Right lobe of liver (tissue), 6 donors: ENCODE data around the gene TGFBR3L. TPM values are rescaled to one million over a fixed set of nuclear protein-coding genes. Genes with fewer than 3 reads are reported as not detected.
A peak's percentile ranks its signal among the peaks of the same experiment; 100 is the strongest.

Source experiments
- ATAC-seq, 4 donors: fragments of 200-7000 bp; cut with Tn5 transposase; one replicate each; pipeline ENCODE4 v1.9.1; 2020; ENCODE audit warnings: mild to moderate bottlenecking in 4 of 4, moderate library complexity in 4 of 4
- DNase-seq, 3 donors: peaks; one replicate each; pipeline ENCODE4 v3.0.0-alpha.2; 2020
- H3K27ac ChIP-seq, 3 donors: fragments of 200-600 bp; one replicate each; pipeline ENCODE4 v1.8.0; 2022
- H3K27me3 ChIP-seq, 2 donors: fragments of 200-600 bp; one replicate each; pipeline ENCODE4 v1.8.0; 2022
- H3K36me3 ChIP-seq, 4 donors: fragments of 200-600 bp; sonication (generic) in 1 of 4; one replicate each; pipeline versions ENCODE4 v1.5.1 to v1.8.0; 2017 to 2022; ENCODE audit warnings: control low read depth in 1 of 4
- H3K4me1 ChIP-seq, 4 donors: fragments of 200-600 bp; sonication (generic) in 1 of 4; one replicate each; pipeline versions ENCODE4 v1.5.1 to v1.8.0; 2017 to 2022; ENCODE audit warnings: control low read depth in 1 of 4
- H3K4me3 ChIP-seq, 3 donors: fragments of 200-600 bp; one replicate each; pipeline ENCODE4 v1.8.0; 2022
- H3K9me3 ChIP-seq, 4 donors: fragments of 200-600 bp; sonication (generic) in 1 of 4; one replicate each; pipeline versions ENCODE4 v1.5.1 to v1.8.0; 2017 to 2022; ENCODE audit warnings: control low read depth in 1 of 4
- CTCF ChIP-seq, 4 donors: fragments of 200-600 bp in 3 of 4; fragments of 450-650 bp in 1 of 4; IDR thresholded peaks; one replicate each; pipeline versions ENCODE4 v1.5.1 to v1.8.0; 2016 to 2022; ENCODE audit warnings: antibody characterized with exemption in 4 of 4, mild to moderate bottlenecking in 2 of 4
- POLR2A ChIP-seq: fragments of 450-650 bp; IDR thresholded peaks from one replicate; pipeline ENCODE4 v1.6.1; 2017; ENCODE audit warnings: antibody characterized with exemption, mild to moderate bottlenecking
- WGBS: methylation state at CpG from one replicate; pipeline ENCODE4 v1.1.6; 2018; ENCODE audit warnings: low coverage, low lambda C conversion rate; ENCODE audit not compliant: insufficient coverage; ENCODE audit errors: missing lambda C conversion rate; 5-methylcytosine and 5-hydroxymethylcytosine counted together
- intact Hi-C, 2 donors: fragments of 100-400 bp; cut with DNase I; formaldehyde crosslinking; loops; one replicate each; pipeline versions ENCODE4 v1.11.2 to v1.14.1; 2022
- total RNA-seq, 6 experiments: library from RNA; depleted of rRNA in 2 of 6; stranded (reverse); fragments of >200 nt in 2 of 6; fragmentation: NEBNext Ultra II Directional in 3 of 6; extraction: Animal tissue kit (Norgen Biotek cat#: 25700) in 3 of 6; gene quantifications; one replicate each; pipeline versions ENCODE4 v1.1.0 to v1.2.4, GENCODE V29; 2016 to 2023
- donor health status: DM: no; HTN: yes; CAD: no.
- donor health status: DM: no; HTN: no; CAD: no.
- donor health status: DM: no; HTN: no; CAD: no.
- donor health status: DM: no; HTN: yes; CAD: no.
- donor health status: DM: no; HTN: yes; CAD: no.

The TGFBR3L gene
- total RNA-seq, 6 experiments from 2014 or later: 0.42 to 2.9 (median 1.3) TPM

GRCh38 chr19:7932276-7932929, 17.8 kb downstream of the TGFBR3L start:
- Histone ChIP-seq H3K4me3 (no peak overlapping the region), H3K9me3 (no peaks in the 10 kb centered on the region), H3K27me3 (no peaks in the 10 kb centered on the region), H3K36me3 (peaks cover 0 to 68% (median 40%) of the 10 kb centered on the region in 4 donors), H3K4me1 (peaks cover 0 to 9% (median 0%) of the 10 kb centered on the region in 4 donors), H3K27ac (no peak overlapping the region)
- ATAC-seq (no peak), DNase-seq (no peak)
- TF ChIP-seq CTCF (IDR thresholded peaks at IDR 0.05) (no peak), POLR2A (no peak)
- intact Hi-C loops: no loop called here
- WGBS: 83% methylated on average over 1 of the region's 32 CpGs

GRCh38 chr19:7932930-7933300, 18.3 kb downstream of the TGFBR3L start:
- DNase-seq: no peak
- no peak for ATAC-seq
- intact Hi-C loops: no loop called here
- Histone ChIP-seq H3K4me1 (peaks cover 0 to 9% (median 0%) of the 10 kb centered on the region in 4 donors), H3K9me3 (no peaks in the 10 kb centered on the region), H3K36me3 (peaks cover 0 to 73% (median 42%) of the 10 kb centered on the region in 4 donors), H3K4me3 (no peak overlapping the region), H3K27ac (no peak overlapping the region), H3K27me3 (no peaks in the 10 kb centered on the region)
- WGBS: no CpG with 5 or more reads among the region's 10 CpGs
- TF ChIP-seq CTCF (IDR thresholded peaks at IDR 0.05): no peak
- no peak for TF ChIP-seq POLR2A

- no peaks in the 10 kb centered on the region for H3K27me3 ChIP-seq
- no peak for ATAC-seq
- TF ChIP-seq CTCF (IDR thresholded peaks at IDR 0.05) (peak in 3 of 4 donors; percentile 6 to 15 (median 13)), POLR2A (no peak)
- H3K4me3 ChIP-seq: no peak overlapping the region
- peaks cover 0 to 9% (median 0%) of the 10 kb centered on the region in 4 donors for H3K4me1 ChIP-seq
- intact Hi-C loops: no loop called here
- no peak for DNase-seq
- peaks cover 0 to 76% (median 44%) of the 10 kb centered on the region in 4 donors for H3K36me3 ChIP-seq
- H3K27ac ChIP-seq: no peak overlapping the region
- 89% methylated on average over 3 of the region's 14 CpGs for WGBS
- no peaks in the 10 kb centered on the region for H3K9me3 ChIP-seq
These were observed 18.8 kb downstream of the TGFBR3L start for GRCh38 chr19:7933411-7933810.

- intact Hi-C loops: no loop called here
- Histone ChIP-seq H3K36me3 (peaks cover 0 to 76% (median 46%) of the 10 kb centered on the region in 4 donors), H3K4me3 (no peak overlapping the region), H3K27ac (no peak overlapping the region), H3K27me3 (no peaks in the 10 kb centered on the region), H3K4me1 (peaks cover 0 to 9% (median 0%) of the 10 kb centered on the region in 4 donors), H3K9me3 (no peaks in the 10 kb centered on the region)
- WGBS: 90% methylated on average over 13 of the region's 55 CpGs
- ATAC-seq (no peak), DNase-seq (peak in 1 of 3 donors; percentile 47)
- TF ChIP-seq CTCF (IDR thresholded peaks at IDR 0.05) (no peak), POLR2A (no peak)
These were observed 19.4 kb downstream of the TGFBR3L start for GRCh38 chr19:7933828-7934725.
